GM21717 (cell line): ENCODE data around the gene BRIP1.
"Not testable (repeated sequence)": the region's sequence is repeated elsewhere in the genome, so short reads cannot be mapped to it uniquely, and the experiment has no call there.

Experiments
- ATAC-seq: cut with Tn5 transposase; IDR thresholded peaks from one replicate; pipeline ENCODE4 v1.9.1; 2021; ENCODE audit warnings: mild to moderate bottlenecking, moderate library complexity; ENCODE audit not compliant: unreplicated experiment

BRIP1 gene

GRCh38 chr17:61867033-61867432 lies 3.7 kb upstream of the BRIP1 start:
- no peak for ATAC-seq

GRCh38 chr17:61863801-61864126 lies 436 bp upstream of the BRIP1 start:
- peak; percentile 4 for ATAC-seq

- no peak for ATAC-seq
These were observed 1.2 kb downstream of the BRIP1 start for GRCh38 chr17:61862105-61862574.

- ATAC-seq, result not testable (repeated sequence)
These were observed 2.9 kb downstream of the BRIP1 start for GRCh38 chr17:61860397-61860796.

- ATAC-seq, result no peak
These were observed 7.3 kb downstream of the BRIP1 start for GRCh38 chr17:61856035-61856434.

- no peak for ATAC-seq
These were observed 10.5 kb downstream of the BRIP1 start for GRCh38 chr17:61852857-61853256.

- ATAC-seq, result no peak
These were observed 13.7 kb downstream of the BRIP1 start for GRCh38 chr17:61849674-61850073.

GRCh38 chr17:61848896-61849295 lies 14.4 kb downstream of the BRIP1 start:
- ATAC-seq, result no peak

- no peak for ATAC-seq
These were observed 15.1 kb downstream of the BRIP1 start for GRCh38 chr17:61848247-61848646.

GRCh38 chr17:61847659-61848058 lies 15.7 kb downstream of the BRIP1 start:
- no peak for ATAC-seq

GRCh38 chr17:61846761-61847375 lies 16.5 kb downstream of the BRIP1 start:
- ATAC-seq, result no peak

- ATAC-seq, result no peak
These were observed 17.2 kb downstream of the BRIP1 start for GRCh38 chr17:61846088-61846487.

GRCh38 chr17:61843435-61843834 lies 19.9 kb downstream of the BRIP1 start:
- ATAC-seq, result no peak

GRCh38 chr17:61842899-61843298 lies 20.4 kb downstream of the BRIP1 start:
- no peak for ATAC-seq

- ATAC-seq, result no peak
These were observed 24.0 kb downstream of the BRIP1 start for GRCh38 chr17:61839300-61839786.

GRCh38 chr17:61837175-61838051 lies 25.9 kb downstream of the BRIP1 start:
- ATAC-seq, result no peak

GRCh38 chr17:61836266-61837174 lies 26.8 kb downstream of the BRIP1 start:
- ATAC-seq, result no peak

GRCh38 chr17:61835606-61836005 lies 27.7 kb downstream of the BRIP1 start:
- ATAC-seq, result no peak

GRCh38 chr17:61834610-61835009 lies 28.7 kb downstream of the BRIP1 start:
- no peak for ATAC-seq

- ATAC-seq, result no peak
These were observed 29.7 kb downstream of the BRIP1 start for GRCh38 chr17:61833536-61834193.

GRCh38 chr17:61832463-61832862 lies 30.9 kb downstream of the BRIP1 start:
- no peak for ATAC-seq
